Stimulated activated CD4-positive, alpha-beta T cell treated with anti-CD3 and anti-CD28 coated beads, Interleukin-12 subunit alpha, Interleukin-12 subunit beta, amount 100 ng/mL, for 24 hours (primary cell): ENCODE results near the gene XPNPEP3.

Source experiments
- DNase-seq, 2 experiments: peaks; one replicate each; pipeline ENCODE4 v3.0.0-alpha.2; 2020; ENCODE audit warnings: low read depth in 2 of 2

XPNPEP3 gene

GRCh38 chr22:40939202-40939601 is 82.3 kb downstream of the XPNPEP3 start:
- DNase-seq: no peak

GRCh38 chr22:40950962-40951794 is 94.2 kb downstream of the XPNPEP3 start, which contains the start of gene RBX1:
Gene RBX1, plus strand, starts transcription at chr22:40951378. Its CDS starts 21 bp downstream, at chr22:40951399.
- peak; percentile 97 for DNase-seq

GRCh38 chr22:40951795-40952605 is 95.1 kb downstream of the XPNPEP3 start:
- DNase-seq: no peak

- DNase-seq: no peak
Measured at GRCh38 chr22:40953471-40953870, 96.5 kb downstream of the XPNPEP3 start.

GRCh38 chr22:40954113-40954512 is 97.2 kb downstream of the XPNPEP3 start:
- no peak for DNase-seq

GRCh38 chr22:40955571-40955970 is 98.6 kb downstream of the XPNPEP3 start:
- no peak for DNase-seq

- no peak for DNase-seq
Measured at GRCh38 chr22:40957601-40958000, 100.7 kb downstream of the XPNPEP3 start.

- DNase-seq: no peak
Measured at GRCh38 chr22:40958299-40958698, 101.4 kb downstream of the XPNPEP3 start.

GRCh38 chr22:40960145-40960544 is 103.2 kb downstream of the XPNPEP3 start:
- no peak for DNase-seq

- DNase-seq: no peak
Measured at GRCh38 chr22:40965936-40966725, 109.2 kb downstream of the XPNPEP3 start.

- DNase-seq: no peak
Measured at GRCh38 chr22:40966726-40967085, 109.8 kb downstream of the XPNPEP3 start.

GRCh38 chr22:40967111-40967760 is 110.3 kb downstream of the XPNPEP3 start:
- no peak for DNase-seq

- DNase-seq: no peak
Measured at GRCh38 chr22:40972587-40972986, 115.6 kb downstream of the XPNPEP3 start.

GRCh38 chr22:40973144-40973543 is 116.2 kb downstream of the XPNPEP3 start:
- no peak for DNase-seq

- DNase-seq: no peak
Measured at GRCh38 chr22:40975366-40975765, 118.4 kb downstream of the XPNPEP3 start.

GRCh38 chr22:40976866-40977700 is 120.1 kb downstream of the XPNPEP3 start:
- no peak for DNase-seq

- no peak for DNase-seq
Measured at GRCh38 chr22:40979198-40979597, 122.2 kb downstream of the XPNPEP3 start.

- DNase-seq: no peak
Measured at GRCh38 chr22:40979871-40980270, 122.9 kb downstream of the XPNPEP3 start.
